ENCODE measurements around the gene GALNT15. TPM values are rescaled to one million over a fixed set of nuclear protein-coding genes. Genes with fewer than 3 reads are reported as not detected.

GALNT15 gene
- total RNA-seq, 1 donor from 2014 or later, result not detected

DNA sequence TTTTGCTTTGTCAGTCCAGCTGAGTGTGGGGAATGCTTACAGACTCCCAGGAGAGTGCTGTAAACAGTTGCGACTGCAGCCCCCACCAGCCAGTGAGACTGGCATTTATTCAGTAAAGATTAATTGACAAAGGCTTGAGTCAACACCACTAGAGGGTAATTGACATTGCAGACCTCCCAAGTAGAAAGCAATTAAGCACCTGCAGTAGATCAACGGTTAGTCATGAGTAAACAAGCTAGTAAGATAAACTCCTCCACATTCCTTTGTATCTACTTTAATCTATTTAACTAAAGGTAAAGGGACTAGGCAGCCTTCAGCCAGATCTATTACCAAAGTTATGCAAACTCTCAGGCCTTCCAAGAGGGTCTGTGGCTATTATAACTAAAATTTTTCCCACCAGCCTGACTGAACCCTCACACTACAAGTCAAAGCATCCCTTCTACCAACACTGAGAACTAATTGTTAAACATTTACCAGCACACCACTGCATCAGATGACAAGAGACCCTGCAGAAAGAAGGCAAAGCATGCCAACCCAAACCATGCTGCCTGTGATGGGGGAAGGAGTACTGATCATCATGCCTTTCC, 30.5 kb upstream of the GALNT15 start:
- no peak for DNase-seq (ENCODE audit: low spot score)
- H3K4me3 Mint-ChIP-seq (ENCODE audit: low read depth), result no peak overlapping the region
- peaks cover 2% of the 10 kb centered on the region for H3K4me1 Mint-ChIP-seq (ENCODE audit: low read depth)
- no peak overlapping the region for H3K27ac Mint-ChIP-seq
- H3K9me3 Mint-ChIP-seq, result peaks cover 7% of the 10 kb centered on the region
- H3K27me3 Mint-ChIP-seq (ENCODE audit: low read depth), result no peaks in the 10 kb centered on the region
- intact Hi-C loops (cut with micrococcal nuclease), result no loop called here
- no peaks in the 10 kb centered on the region for H3K36me3 Mint-ChIP-seq (ENCODE audit: low read depth)

GRCh38 chr3:16145176-16145575, 29.3 kb upstream of the GALNT15 start:
- H3K27ac Mint-ChIP-seq, result no peak overlapping the region
- peaks cover 7% of the 10 kb centered on the region for H3K9me3 Mint-ChIP-seq
- no peak overlapping the region for H3K4me3 Mint-ChIP-seq (ENCODE audit: low read depth)
- H3K27me3 Mint-ChIP-seq (ENCODE audit: low read depth), result no peaks in the 10 kb centered on the region
- H3K4me1 Mint-ChIP-seq (ENCODE audit: low read depth), result peaks cover 2% of the 10 kb centered on the region
- no peaks in the 10 kb centered on the region for H3K36me3 Mint-ChIP-seq (ENCODE audit: low read depth)
- intact Hi-C loops (cut with micrococcal nuclease), result no loop called here
- no peak for DNase-seq (ENCODE audit: low spot score)

DNA sequence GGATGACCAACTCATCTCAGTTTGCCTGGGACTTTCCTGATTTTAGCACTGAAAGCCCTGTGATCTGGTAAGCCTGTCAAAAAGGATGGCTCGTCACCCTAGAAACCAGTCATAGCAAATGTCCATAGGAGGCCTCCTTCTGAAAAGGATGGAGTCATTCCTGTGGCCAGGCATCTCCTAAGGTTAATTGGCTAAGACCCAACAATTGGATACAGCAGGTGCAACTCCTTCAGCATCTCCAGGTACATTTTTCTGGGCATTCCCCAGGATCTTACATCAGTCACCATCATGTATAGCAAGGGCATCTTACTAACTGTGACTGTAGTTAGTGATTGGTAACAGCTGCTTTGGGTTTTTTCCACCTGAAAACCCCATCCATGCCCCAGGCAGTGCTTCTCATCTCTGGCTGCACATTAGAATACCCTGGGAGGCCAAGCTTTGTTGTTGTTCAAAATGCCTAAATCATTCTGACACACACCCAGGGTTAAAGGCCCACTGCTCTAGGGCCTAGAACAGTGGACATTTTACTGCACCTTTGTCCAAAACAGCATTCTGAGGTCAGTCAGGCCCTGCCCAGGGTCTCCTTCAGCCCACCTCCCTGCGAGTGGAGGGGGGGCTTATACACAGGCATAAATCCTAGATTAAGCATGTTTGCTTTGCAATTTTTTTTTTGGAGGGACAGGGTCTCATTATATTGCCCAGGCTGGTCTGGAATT, 28.3 kb upstream of the GALNT15 start:
- intact Hi-C loops (cut with micrococcal nuclease), result no loop called here
- H3K27me3 Mint-ChIP-seq (ENCODE audit: low read depth), result no peaks in the 10 kb centered on the region
- no peak for DNase-seq (ENCODE audit: low spot score)
- H3K4me1 Mint-ChIP-seq (ENCODE audit: low read depth), result peaks cover 2% of the 10 kb centered on the region
- H3K9me3 Mint-ChIP-seq, result peaks cover 7% of the 10 kb centered on the region
- H3K36me3 Mint-ChIP-seq (ENCODE audit: low read depth), result no peaks in the 10 kb centered on the region
- H3K4me3 Mint-ChIP-seq (ENCODE audit: low read depth), result no peak overlapping the region
- no peak overlapping the region for H3K27ac Mint-ChIP-seq

- no peak overlapping the region for H3K27ac Mint-ChIP-seq
- peaks cover 4% of the 10 kb centered on the region for H3K4me1 Mint-ChIP-seq (ENCODE audit: low read depth)
- H3K36me3 Mint-ChIP-seq (ENCODE audit: low read depth), result no peaks in the 10 kb centered on the region
- H3K4me3 Mint-ChIP-seq (ENCODE audit: low read depth), result no peak overlapping the region
- intact Hi-C loops (cut with micrococcal nuclease), result no loop called here
- H3K27me3 Mint-ChIP-seq (ENCODE audit: low read depth), result no peaks in the 10 kb centered on the region
- DNase-seq (ENCODE audit: low spot score), result no peak
- H3K9me3 Mint-ChIP-seq, result peaks cover 10% of the 10 kb centered on the region
These were observed 27.1 kb upstream of the GALNT15 start for GRCh38 chr3:16147220-16147994.

- DNase-seq (ENCODE audit: low spot score), result no peak
- Mint-ChIP-seq H3K27ac (no peak overlapping the region), H3K4me3 (ENCODE audit: low read depth) (no peak overlapping the region), H3K9me3 (peaks cover 10% of the 10 kb centered on the region), H3K27me3 (ENCODE audit: low read depth) (no peaks in the 10 kb centered on the region), H3K36me3 (ENCODE audit: low read depth) (no peaks in the 10 kb centered on the region), H3K4me1 (ENCODE audit: low read depth) (peaks cover 4% of the 10 kb centered on the region)
- intact Hi-C loops (cut with micrococcal nuclease), result no loop called here
These were observed 26.3 kb upstream of the GALNT15 start for GRCh38 chr3:16148213-16148612.

DNA sequence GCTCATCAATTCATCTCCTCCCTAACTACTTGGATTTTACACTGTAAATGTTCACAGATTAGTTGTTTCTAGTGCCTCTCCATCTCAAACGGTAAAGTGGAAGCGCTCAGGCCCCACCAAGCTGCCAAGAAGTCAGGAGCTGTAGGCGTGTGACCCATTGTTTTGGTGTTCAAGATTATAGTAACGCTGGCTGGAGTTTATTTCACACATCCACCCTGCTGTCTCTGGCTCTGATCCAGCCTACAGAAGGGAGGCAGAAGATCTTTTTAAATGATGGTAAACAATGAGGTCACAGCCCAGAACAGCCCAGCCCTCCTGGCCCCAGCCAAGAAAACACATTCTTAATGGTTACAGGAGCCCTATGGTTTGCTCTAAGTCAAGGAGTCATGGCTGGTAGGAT, 25.7 kb upstream of the GALNT15 start:
- DNase-seq (ENCODE audit: low spot score), result no peak
- no peaks in the 10 kb centered on the region for H3K36me3 Mint-ChIP-seq (ENCODE audit: low read depth)
- no peak overlapping the region for H3K4me3 Mint-ChIP-seq (ENCODE audit: low read depth)
- H3K4me1 Mint-ChIP-seq (ENCODE audit: low read depth), result peaks cover 4% of the 10 kb centered on the region
- H3K27ac Mint-ChIP-seq, result no peak overlapping the region
- H3K9me3 Mint-ChIP-seq, result peaks cover 8% of the 10 kb centered on the region
- no peaks in the 10 kb centered on the region for H3K27me3 Mint-ChIP-seq (ENCODE audit: low read depth)
- intact Hi-C loops (cut with micrococcal nuclease), result no loop called here

DNA sequence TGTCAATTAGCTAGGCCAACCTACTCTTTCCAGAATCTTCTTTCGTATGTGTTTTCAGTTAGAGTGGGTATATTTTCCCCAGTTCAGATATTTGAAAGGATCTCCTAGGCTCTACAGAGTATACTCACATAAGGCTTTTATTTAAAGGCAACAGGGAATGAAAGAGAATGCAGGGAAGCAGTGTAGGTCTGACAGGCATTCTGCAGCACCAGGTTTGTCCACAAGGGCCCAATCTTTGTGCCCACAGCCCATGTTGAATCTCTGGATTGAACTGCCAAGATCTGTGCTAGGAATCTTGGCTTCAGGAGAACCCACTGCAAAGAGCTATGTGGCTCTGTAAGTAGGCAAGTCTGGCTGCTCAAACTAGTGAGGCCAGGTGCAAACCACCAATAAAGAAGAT, 24.2 kb upstream of the GALNT15 start:
- peaks cover 3% of the 10 kb centered on the region for H3K9me3 Mint-ChIP-seq
- no peak overlapping the region for H3K4me3 Mint-ChIP-seq (ENCODE audit: low read depth)
- peaks cover 4% of the 10 kb centered on the region for H3K4me1 Mint-ChIP-seq (ENCODE audit: low read depth)
- intact Hi-C loops (cut with micrococcal nuclease), result no loop called here
- H3K36me3 Mint-ChIP-seq (ENCODE audit: low read depth), result no peaks in the 10 kb centered on the region
- H3K27me3 Mint-ChIP-seq (ENCODE audit: low read depth), result no peaks in the 10 kb centered on the region
- DNase-seq (ENCODE audit: low spot score), result no peak
- H3K27ac Mint-ChIP-seq, result no peak overlapping the region

- Mint-ChIP-seq H3K4me3 (ENCODE audit: low read depth) (no peak overlapping the region), H3K27me3 (ENCODE audit: low read depth) (no peaks in the 10 kb centered on the region), H3K27ac (no peak overlapping the region), H3K9me3 (peaks cover 3% of the 10 kb centered on the region), H3K4me1 (ENCODE audit: low read depth) (peaks cover 4% of the 10 kb centered on the region), H3K36me3 (ENCODE audit: low read depth) (no peaks in the 10 kb centered on the region)
- DNase-seq (ENCODE audit: low spot score), result no peak
- intact Hi-C loops (cut with micrococcal nuclease), result no loop called here
These were observed 23.4 kb upstream of the GALNT15 start for GRCh38 chr3:16151109-16151508.

GRCh38 chr3:16168211-16168610, 6.3 kb upstream of the GALNT15 start:
- Mint-ChIP-seq H3K4me3 (ENCODE audit: low read depth) (no peak overlapping the region), H3K27me3 (ENCODE audit: low read depth) (peaks cover 13% of the 10 kb centered on the region), H3K27ac (no peak overlapping the region), H3K4me1 (ENCODE audit: low read depth) (no peaks in the 10 kb centered on the region), H3K9me3 (peaks cover 6% of the 10 kb centered on the region), H3K36me3 (ENCODE audit: low read depth) (no peaks in the 10 kb centered on the region)
- intact Hi-C loops (cut with micrococcal nuclease), result no loop called here
- no peak for DNase-seq (ENCODE audit: low spot score)

GRCh38 chr3:16171009-16171408, 3.5 kb upstream of the GALNT15 start:
- H3K9me3 Mint-ChIP-seq, result no peaks in the 10 kb centered on the region
- H3K4me3 Mint-ChIP-seq (ENCODE audit: low read depth), result no peak overlapping the region
- H3K27ac Mint-ChIP-seq, result no peak overlapping the region
- peaks cover 14% of the 10 kb centered on the region for H3K27me3 Mint-ChIP-seq (ENCODE audit: low read depth)
- intact Hi-C loops (cut with micrococcal nuclease), result no loop called here
- H3K4me1 Mint-ChIP-seq (ENCODE audit: low read depth), result no peaks in the 10 kb centered on the region
- no peak for DNase-seq (ENCODE audit: low spot score)
- H3K36me3 Mint-ChIP-seq (ENCODE audit: low read depth), result no peaks in the 10 kb centered on the region

GRCh38 chr3:16171825-16172224, 2.7 kb upstream of the GALNT15 start:
- H3K36me3 Mint-ChIP-seq (ENCODE audit: low read depth), result no peaks in the 10 kb centered on the region
- no peak overlapping the region for H3K27ac Mint-ChIP-seq
- no peak for DNase-seq (ENCODE audit: low spot score)
- H3K9me3 Mint-ChIP-seq, result no peaks in the 10 kb centered on the region
- H3K27me3 Mint-ChIP-seq (ENCODE audit: low read depth), result peaks cover 14% of the 10 kb centered on the region
- intact Hi-C loops (cut with micrococcal nuclease), result no loop called here
- no peaks in the 10 kb centered on the region for H3K4me1 Mint-ChIP-seq (ENCODE audit: low read depth)
- no peak overlapping the region for H3K4me3 Mint-ChIP-seq (ENCODE audit: low read depth)

DNA sequence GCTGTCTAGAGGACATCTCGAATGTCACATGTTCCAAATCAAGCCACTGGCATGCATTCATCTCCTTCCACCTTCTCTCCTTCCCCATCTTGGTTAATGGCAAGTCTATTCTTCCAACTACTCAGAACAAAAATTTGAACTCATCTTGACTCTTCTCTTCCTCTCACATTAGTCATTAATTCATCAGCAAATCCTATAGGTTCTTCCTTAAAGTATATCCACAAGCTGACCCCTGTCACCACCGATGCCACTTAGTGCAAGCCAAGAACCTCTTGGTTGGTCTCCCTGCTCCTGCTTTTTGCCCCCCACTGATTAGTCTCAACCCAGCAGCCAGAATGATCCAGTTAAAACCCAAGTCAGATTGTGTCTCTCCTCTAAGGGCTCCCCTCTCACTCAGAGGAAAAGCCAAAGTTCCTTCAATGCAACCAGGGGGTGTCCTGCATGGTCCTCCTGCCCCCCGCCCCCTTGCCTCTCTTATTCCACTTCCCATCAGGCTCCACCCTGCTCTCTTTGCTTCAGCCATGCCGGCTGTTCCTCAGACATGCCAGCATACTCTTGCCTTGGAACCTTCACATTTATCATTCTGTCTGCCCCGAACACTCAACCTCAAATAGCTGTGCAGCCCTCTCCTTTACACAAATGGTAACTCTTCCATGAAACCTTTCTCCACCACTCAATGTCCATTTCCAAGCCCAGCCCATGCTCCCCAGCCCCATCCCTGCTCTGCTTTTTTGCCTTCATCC, 1.0 kb upstream of the GALNT15 start:
- Mint-ChIP-seq H3K36me3 (ENCODE audit: low read depth) (no peaks in the 10 kb centered on the region), H3K27ac (no peak overlapping the region), H3K4me3 (ENCODE audit: low read depth) (no peak overlapping the region), H3K9me3 (no peaks in the 10 kb centered on the region), H3K4me1 (ENCODE audit: low read depth) (peaks cover under 1% of the 10 kb centered on the region), H3K27me3 (ENCODE audit: low read depth) (peaks cover 23% of the 10 kb centered on the region)
- no peak for DNase-seq (ENCODE audit: low spot score)
- intact Hi-C loops (cut with micrococcal nuclease), result no loop called here

- DNase-seq (ENCODE audit: low spot score), result no peak
- Mint-ChIP-seq H3K4me3 (ENCODE audit: low read depth) (no peak overlapping the region), H3K9me3 (no peaks in the 10 kb centered on the region), H3K36me3 (ENCODE audit: low read depth) (no peaks in the 10 kb centered on the region), H3K27ac (no peak overlapping the region), H3K4me1 (ENCODE audit: low read depth) (peaks cover 3% of the 10 kb centered on the region), H3K27me3 (ENCODE audit: low read depth) (peaks cover 23% of the 10 kb centered on the region)
- intact Hi-C loops (cut with micrococcal nuclease), result no loop called here
These were observed 489 bp upstream of the GALNT15 start for GRCh38 chr3:16174026-16174355.
